NCI-H146 treated with DMSO at 0.1 percent for 48 hours (cell line): ENCODE measurements around the gene KRT14.
"Not testable (repeated sequence)": the region's sequence is repeated elsewhere in the genome, so short reads cannot be mapped to it uniquely, and the experiment has no call there.

ENCODE experiments used
- DNase-seq: peaks from one replicate; lab custom pipeline; 2025; ENCODE audit not compliant: unreplicated experiment; lab: John Stamatoyannopoulos, UW

Gene KRT14

GRCh38 chr17:41586863-41587495 is at the start of gene KRT14:
TSS of gene KRT14 (minus strand) at chr17:41586895. CDS start at chr17:41586834, 61 bp downstream.
- DNase-seq = no peak

- DNase-seq = no peak
These were observed 48.7 kb upstream of the KRT14 start for GRCh38 chr17:41635121-41636097.

- DNase-seq = no peak
These were observed 47.9 kb upstream of the KRT14 start for GRCh38 chr17:41634639-41635038.

DNA sequence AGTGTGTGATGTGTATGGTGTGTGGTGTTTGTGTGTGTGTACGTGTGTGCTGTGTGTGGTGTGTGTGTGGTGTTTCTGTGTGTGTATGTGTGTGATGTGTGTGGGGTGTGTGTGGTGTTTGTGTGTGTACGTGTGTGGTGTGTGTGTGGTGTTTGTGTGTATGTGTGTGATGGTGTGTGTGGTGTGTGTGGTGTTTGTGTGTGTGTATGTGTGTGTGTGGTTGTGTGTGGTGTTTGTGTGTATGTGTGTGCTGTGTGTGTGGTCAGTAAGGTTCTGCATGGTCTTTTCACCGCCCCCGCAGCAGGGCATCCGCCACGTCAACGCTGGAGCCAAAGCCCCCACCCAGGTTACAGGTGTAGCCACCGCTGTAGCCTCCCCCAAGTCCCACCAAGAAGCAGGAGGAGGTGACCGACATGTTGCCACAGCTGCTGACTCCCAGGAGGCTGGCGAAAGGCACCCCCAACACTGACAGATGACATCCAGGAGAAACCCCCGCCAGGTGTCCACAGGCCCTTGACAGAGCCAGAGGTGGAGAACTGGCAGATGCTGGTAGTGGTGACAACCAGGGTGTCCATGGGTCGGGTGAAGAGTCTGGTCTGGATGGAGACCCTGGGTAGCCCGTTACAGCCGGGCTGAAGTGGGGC is 47.0 kb upstream of the KRT14 start:
- no peak for DNase-seq

DNA sequence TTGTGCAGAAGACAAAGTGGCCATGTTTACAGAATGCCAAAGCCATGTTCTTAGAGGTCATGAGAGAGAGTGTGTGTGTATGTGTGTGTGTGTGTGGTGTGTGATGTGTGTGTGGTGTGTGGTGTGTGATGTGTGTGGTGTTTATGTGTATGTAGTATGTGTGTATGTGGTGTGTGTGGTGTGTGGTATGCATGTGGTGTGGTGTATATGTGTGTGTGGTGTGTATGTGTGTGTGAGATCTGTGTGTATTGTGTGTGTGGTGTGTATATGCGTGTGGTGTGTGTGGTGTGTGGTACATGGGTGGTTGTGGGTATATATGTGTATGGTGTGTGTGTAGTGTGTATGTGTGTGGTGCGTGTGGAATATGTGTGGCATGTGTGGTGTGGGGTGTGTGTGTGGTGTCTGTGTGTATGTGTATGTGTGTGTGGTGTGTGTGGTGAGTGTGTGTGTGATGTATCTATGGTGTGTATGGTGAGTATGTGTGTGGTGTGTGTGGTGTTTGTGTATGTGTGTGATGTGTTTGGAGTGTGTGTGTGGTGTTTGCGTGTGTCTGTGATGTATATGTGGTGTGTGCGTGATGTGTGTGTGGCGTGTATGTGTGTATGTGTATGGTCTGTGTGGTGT is 45.9 kb upstream of the KRT14 start:
- DNase-seq = no peak

GRCh38 chr17:41631898-41632285 is 45.2 kb upstream of the KRT14 start:
- DNase-seq = no peak

DNA sequence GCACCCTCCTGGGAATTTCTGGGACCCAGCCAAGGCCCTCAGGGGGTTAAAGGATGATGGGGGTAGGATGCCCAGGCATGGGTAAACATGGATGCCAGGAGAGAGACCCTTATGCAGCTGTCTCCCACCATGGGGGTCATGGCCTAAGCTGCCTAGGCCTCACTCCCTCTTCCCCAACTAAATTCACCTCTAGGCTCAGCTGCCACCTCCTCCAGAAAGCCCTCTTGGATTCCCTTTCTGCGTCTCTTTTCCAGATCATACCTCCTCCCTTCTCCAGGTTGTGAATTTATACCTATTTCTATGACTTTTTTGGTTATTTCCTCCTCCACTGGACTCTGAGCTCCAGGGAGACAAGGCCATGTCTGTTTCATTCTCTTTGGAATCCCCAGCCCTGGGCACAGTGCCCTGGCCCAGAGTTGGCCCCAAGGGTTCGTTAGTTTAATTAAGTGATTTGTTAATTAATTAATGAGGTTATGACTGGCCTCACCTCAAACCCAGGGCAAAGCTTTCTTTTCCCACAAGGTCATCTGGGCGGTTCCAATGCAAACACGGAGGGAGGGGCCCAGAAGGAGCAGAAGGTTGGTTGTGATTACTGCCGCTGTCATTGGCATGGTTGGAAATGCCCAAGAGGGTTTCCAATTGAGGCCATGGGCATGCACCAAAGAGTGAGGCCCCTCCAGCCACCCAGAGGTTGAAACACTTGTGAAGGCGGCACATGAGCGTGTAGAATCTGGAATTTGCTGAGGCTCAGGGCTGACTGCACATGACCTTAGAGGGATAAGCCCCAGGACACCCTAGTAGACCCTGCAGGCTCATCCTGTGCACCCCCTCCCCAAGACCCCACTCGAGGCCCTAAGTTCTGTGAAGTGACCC is 44.6 kb upstream of the KRT14 start:
- no peak for DNase-seq

- DNase-seq = no peak
These were observed 43.4 kb upstream of the KRT14 start for GRCh38 chr17:41629826-41630670.

DNA sequence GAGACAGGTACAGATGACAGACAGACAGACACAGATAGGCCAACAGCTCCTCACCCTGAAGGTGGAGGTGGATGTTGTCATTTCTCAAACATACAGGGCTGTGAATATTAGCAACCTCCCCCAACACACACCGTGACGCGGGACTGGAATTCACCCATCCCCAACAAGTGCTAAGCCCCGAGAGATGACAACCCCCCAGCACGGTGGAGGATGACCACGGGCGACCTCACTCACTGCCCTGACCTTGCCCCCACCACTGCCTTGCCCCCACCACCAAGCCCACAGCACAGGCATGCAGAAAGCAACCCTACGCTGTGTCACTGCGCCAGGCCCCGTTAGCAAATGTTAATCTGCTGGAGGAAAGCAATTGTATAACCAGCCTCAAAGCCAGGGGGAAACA is 42.6 kb upstream of the KRT14 start:
- no peak for DNase-seq

GRCh38 chr17:41628621-41629255 is 42.0 kb upstream of the KRT14 start:
- not testable (repeated sequence) for DNase-seq

- not testable (repeated sequence) for DNase-seq
These were observed 41.3 kb upstream of the KRT14 start for GRCh38 chr17:41628073-41628370.

DNA sequence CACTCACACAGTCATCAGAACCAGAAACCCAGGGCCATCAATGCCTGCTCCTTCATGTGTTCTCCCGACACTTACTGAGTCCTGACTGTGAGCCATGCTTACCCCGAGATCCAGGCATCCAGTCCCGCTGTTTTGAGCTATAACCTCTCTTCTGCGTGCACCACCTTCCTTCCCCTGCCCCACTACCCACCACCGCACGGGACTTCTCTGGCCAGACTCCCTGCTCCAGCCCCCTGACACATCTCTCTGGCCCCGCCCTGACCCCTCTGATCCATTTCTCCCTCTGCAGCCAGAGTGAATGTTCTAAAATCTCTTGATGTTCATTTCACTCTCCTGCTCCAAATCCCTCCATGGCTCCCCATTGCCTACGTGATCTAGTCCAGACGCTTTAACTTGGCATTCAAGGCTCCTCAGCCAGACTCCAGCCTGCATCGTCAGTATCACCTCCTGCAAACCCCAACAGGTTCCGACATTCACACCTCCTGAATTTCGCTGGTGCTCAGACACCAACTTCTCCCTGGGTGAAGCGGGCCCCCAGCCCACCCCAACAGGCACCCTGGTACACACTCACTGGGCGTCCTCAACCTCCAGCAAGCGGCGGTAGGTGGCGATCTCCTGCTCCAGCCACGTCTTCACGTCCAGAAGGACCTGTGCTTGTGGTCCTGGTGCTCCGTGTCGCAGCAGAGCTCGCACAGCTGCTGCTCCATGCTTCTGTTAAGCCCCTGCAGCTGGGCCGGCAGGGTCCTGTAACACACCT is 40.8 kb upstream of the KRT14 start:
- no peak for DNase-seq

DNA sequence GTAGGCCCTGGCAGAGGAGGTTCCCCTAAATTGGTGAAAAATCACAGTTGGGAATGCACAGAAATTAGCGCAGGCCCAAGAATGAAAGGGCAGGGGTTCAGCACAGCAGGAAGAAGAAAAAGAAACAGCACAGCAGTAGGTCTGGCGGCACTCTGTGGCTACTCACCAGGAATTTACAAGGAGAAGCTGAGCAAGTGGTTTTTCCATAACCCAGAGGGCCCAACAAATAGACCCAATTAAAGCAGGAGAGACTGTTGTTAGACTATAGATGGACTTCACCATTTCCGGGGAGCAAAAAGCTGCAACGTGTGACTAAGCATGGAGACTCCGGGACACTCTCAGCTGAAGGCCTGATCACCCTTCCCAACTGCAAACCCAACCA is 40.2 kb upstream of the KRT14 start:
- DNase-seq = not testable (repeated sequence)

DNA sequence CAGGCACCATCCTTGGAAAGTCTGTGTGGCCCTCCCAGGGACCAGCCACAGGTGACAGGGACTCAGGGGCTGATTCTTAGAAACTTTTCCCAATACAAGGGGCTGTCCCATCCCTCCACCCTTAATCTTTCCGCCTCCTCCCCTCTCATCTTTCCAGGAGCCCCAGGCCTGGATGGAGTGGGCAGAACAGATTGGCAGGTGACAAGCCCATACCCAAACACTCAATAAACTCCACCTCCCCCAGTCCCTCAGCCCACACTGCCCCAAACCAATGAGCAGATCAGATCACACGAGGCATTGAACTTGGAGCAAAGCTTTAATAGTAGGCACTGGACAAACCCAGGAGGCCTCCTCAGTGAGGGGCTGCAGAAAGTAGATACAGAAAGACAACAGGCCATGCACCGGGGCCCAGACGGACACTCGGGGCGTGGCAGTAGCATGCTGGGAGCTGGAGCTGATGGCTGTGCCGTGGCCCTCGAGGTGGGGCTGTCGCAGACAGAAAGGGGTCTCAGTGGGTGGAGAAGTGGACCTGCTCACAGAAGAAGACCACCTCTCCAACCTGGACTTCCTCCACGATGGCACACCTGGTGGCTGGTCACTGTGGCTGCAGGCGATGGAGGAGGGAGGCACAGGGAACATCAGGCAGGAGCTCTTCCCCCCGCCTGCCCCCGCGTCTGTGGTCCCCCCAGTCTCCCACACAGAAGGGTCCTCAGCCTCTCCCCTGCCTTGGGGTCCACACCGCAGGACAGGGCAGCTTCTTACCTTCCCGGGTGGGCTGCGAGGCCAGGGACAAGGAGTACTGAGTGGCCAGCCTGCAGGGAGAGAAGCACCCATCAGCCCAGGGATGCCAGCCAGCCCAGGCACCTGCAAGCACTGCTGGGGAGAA is 39.6 kb upstream of the KRT14 start:
- DNase-seq = not testable (repeated sequence)

GRCh38 chr17:41625602-41626001 is 38.9 kb upstream of the KRT14 start:
- no peak for DNase-seq

GRCh38 chr17:41624208-41625101 is 37.8 kb upstream of the KRT14 start, which contains the start of gene KRT17:
TSS of gene KRT17 (minus strand) at chr17:41624575. CDS start at chr17:41624509, 66 bp downstream.
- no peak for DNase-seq
